ENCODE data around the gene DGKG. TPM values are rescaled to one million over a fixed set of nuclear protein-coding genes. Genes with fewer than 3 reads are reported as not detected.

DGKG gene
- total and polyA plus RNA-seq, 2 of the 8 experiments (the other 6 are each of a cell fraction or from before 2014, with no cell fraction given): 0.30 to 0.48 TPM

DNA sequence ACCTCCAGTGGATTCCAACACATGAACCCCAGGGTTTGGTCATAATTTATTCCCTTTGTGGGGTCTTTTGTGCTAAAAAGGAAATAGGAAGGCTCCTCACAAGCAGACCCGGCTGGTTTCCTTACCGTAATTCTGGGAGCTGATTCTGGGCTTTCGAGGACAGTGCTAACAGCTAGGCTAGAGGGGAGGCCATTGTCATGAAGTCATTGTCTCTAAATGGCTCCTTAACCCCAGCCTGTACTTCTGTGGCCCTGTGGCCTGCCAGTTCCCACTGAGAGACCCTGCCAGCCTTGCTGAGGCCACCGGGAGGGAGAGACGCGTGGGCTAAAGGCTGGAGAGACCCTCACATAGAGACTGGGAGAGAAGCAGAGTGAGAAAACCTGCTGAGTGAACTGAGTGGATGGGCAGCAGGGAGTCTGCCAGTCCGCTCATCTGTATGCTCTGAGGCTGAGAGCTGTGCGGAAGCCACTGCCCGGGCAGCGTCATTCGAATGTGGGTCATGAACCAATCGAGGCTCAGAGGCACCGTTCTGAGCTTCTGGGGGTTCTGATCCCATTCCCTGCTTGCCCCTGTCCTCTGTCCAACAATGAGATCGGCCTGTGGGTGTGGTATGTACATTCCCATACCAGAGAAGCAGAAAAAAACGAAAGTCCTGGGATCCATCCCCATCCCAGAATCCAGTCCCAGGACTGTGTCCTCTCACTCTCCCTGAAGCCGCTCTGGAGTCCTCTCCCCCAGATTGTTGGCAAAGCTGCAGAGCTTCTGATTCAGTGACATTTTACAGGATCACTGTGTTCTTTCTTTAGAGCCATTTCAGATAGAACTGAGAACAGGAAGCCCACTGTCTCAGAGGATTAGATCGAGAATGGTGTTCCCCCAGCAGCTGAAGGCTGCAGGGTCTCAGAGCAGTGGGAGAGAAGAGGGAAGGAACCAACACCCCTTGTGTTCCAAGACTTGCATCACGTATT is 21.3 kb upstream of the DGKG start (continued):
- TF ChIP-seq, protein P1, sequence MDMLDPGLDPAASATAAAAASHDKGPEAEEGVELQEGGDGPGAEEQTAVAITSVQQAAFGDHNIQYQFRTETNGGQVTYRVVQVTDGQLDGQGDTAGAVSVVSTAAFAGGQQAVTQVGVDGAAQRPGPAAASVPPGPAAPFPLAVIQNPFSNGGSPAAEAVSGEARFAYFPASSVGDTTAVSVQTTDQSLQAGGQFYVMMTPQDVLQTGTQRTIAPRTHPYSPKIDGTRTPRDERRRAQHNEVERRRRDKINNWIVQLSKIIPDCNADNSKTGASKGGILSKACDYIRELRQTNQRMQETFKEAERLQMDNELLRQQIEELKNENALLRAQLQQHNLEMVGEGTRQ (IDR thresholded peaks at IDR 0.05; ENCODE audit: low read length): no peak
